NOMO-1 treated with DMSO at 0.1 percent for 48 hours (cell line): ENCODE measurements around the gene TRAM2.

ENCODE experiments used
- DNase-seq: peaks from one replicate; lab custom pipeline; 2025; ENCODE audit not compliant: unreplicated experiment; lab: John Stamatoyannopoulos, UW

The TRAM2 gene

DNA sequence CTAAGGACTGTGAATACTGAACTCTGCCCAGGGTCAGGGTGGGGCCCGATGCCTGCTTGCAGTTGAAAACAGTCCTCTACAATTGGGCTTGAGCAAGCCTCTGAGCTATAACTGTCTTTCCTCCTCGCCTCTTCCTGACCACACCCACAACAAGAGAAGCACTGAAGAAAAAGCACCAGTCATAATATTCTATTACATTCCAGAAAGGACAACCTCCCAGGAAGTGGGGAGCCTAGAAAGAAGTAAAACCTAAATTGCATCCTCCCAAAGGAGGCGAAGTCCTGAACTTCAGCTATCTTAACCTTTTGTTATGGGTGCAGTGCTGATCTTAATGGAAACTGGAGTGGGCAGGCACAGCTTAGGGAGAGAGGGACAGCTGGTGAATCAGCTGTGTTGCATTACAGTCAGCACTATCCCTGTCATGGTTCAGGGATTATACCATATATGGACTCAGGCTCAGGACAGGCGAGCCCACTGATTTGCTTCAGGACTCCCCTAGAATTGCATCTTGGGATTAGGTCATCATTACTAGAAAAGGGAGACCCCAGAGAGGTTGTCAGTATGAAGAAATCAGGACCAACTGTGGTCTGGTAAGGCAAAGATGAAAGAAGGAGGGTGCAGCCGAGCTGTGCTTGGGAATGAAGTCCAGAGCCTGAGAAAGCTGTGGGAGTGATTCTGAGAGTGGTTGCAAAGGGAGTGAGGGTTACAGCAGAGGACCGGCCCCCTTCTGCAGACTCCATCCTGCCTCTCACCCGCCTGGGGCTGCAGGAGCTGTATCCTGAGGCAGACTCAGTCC is 18.3 kb upstream of the TRAM2 start:
- DNase-seq: peak; percentile 76

- DNase-seq: no peak
Observed at GRCh38 chr6:52594221-52594620, 17.4 kb upstream of the TRAM2 start.

GRCh38 chr6:52591832-52592231 is 15.0 kb upstream of the TRAM2 start:
- no peak for DNase-seq

DNA sequence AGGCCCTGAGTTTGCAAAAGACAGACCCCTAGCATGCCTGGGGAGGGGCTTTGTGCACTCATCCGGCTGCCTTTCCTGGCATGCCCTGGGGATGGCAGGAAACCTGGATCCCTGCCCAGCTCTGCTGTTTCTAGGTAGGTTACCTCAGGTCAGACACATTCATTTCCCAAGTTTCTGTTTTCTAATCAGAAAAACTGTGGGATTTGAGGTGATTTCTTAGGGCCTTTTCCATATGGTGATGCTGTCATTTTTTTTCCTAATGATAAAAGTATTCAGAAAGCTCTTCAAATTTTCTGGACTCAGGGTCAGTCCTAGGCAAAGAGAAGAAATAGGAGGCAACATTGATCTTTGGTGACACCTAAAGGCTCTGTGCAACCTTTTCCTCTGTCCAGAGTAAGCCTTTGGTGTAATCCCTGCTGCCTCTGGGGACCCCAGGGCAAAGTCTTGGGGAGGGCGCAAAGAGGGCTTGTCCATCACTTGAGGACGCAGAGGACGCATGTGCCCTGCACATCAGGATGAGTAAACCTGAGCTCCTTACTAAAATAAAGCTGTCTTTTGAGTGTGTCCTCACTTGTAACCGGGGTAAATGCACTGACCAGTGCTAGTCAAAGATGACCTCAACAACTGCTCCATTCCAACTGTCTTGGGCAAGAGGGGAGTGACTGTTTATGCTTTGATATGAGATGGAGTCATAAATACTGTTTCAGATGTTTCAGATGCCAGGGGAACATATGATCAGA is 13.5 kb upstream of the TRAM2 start:
- no peak for DNase-seq

DNA sequence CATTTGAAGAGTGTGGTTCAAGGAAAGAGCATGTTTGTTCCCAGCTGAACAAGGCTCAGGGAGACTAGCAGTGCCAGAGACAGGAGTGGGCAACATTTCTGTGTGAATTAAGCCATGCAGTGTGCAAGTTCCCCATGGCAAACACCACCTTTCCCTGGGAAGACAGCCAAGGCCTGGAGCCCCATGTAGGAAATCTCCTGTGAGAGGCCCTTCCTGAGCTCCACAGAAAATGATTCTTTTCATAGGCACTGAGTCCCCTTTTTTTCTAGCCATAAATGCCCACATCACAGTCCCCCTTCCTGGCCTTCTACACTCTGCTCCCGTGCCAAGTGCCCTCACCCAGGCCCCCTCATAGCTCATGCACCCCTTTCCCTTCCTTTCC is 11.8 kb upstream of the TRAM2 start:
- DNase-seq: no peak

GRCh38 chr6:52588087-52588709 is 11.3 kb upstream of the TRAM2 start:
- DNase-seq: peak; percentile 3

GRCh38 chr6:52587001-52587400 is 10.1 kb upstream of the TRAM2 start:
- DNase-seq: no peak

- DNase-seq: no peak
Observed at GRCh38 chr6:52584203-52584602, 7.3 kb upstream of the TRAM2 start.

DNA sequence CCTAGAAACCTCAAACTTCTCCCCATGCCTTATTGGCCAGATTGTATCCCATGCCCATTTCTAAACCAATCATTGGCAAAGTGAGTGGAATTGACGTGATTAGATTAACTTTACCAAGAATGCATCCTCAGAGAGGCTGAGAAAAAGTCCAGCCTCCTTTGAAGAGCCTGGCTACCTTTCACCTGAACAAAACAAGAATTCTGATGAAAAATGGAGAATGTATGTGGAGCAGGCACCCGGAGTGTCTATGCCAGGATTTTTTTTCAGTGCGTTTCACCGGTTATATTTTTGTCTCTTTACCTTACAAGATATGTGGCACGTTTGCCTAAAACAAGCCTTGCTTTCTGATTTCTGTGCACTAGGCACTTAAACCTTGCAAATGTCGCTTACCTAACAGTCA is 6.1 kb upstream of the TRAM2 start:
- no peak for DNase-seq

DNA sequence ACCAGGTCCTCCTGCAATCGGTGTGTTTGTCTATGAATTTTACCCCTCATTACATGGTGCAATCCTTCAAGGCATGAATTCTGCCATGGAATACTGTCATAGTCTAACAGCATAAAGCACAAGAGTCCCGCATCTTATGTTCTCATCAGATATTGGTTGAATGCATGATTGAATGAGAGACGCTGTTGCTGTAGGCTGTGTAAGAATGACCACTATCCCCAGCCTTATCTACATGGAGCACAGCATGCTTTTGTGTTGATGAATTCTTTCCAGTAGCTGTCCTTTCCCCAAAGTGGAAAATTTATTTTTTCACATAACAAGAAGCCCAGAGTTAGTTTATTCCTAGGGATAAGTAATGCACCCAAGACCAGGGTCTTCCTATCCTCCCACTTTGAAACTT is 5.6 kb upstream of the TRAM2 start:
- no peak for DNase-seq

- no peak for DNase-seq
Observed at GRCh38 chr6:52580905-52581304, 4.0 kb upstream of the TRAM2 start.

- no peak for DNase-seq
Observed at GRCh38 chr6:52579006-52579660, 2.3 kb upstream of the TRAM2 start.

- peak; percentile 33 for DNase-seq
Observed at GRCh38 chr6:52577778-52578463, 1.1 kb upstream of the TRAM2 start.

DNA sequence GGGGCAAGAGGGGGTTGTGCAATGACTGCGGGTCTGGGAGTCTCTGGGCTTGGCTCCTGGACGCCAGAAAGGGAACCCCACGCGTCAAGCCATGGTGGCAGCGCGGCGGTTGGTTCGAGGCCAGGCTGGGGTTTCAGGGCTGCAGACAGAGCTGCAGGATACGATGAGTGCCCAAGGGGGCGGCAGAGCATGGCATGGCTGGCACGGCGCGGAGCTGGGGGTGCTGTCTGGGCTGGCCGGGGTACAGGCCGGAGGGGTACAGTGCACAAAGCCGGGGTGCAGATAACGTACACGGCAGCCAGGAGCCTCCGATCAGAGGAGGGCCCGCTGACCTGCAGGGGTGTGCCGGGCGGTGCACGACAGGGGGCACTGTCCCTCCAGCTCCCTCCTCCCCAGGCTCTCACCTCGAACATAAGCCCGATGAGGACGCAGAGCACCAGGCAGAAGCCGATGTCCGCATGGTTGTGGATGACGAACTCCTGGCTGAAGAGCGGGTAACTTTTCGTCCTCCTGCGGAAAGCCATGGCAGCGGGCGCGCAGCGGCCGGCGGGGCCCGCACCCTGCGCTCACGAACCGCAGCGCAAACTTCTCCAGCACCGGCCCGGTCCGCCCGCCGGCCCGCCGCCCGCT is 353 bp downstream of the TRAM2 start:
- peak; percentile 72 for DNase-seq

- DNase-seq: no peak
Observed at GRCh38 chr6:52576054-52576391, 837 bp downstream of the TRAM2 start.

GRCh38 chr6:52575502-52575892 is 1.4 kb downstream of the TRAM2 start:
- peak; percentile 2 for DNase-seq

DNA sequence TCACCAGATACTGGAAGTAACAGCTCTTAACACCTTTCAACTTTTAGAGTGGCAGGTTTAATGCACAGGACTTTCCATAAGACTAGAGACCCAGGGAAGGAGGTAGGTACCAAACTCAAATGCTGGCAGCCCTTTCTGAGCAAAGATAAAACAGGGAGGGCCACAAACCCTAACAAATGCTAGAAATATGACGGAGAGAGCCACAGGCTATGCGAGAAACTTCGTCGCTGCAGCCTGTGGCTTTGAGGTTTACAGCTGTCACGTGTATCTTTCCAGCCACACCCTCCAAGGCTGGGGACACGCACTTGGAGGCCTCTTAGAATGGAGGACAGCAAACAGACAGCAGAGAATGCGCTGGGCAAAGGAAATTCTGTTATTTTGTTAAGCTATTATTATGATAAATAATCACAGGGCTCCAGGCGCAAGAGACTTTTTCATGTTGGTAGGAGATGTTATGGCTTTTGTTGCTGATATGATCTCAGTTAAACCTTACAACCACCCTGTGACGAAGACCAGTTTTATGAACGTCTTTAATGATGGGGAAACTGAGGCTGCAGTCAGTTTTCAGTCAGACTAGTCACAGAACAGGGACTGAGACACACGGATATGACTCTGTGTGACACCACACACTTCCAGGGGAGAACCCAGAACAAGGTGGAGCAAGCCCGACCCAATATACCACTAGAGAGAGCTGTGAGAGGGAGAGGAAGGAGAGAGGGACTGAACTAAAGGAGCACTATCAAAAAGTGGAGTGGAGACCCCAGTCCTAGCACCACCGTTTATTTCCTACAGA is 2.0 kb downstream of the TRAM2 start:
- peak; percentile 59 for DNase-seq

DNA sequence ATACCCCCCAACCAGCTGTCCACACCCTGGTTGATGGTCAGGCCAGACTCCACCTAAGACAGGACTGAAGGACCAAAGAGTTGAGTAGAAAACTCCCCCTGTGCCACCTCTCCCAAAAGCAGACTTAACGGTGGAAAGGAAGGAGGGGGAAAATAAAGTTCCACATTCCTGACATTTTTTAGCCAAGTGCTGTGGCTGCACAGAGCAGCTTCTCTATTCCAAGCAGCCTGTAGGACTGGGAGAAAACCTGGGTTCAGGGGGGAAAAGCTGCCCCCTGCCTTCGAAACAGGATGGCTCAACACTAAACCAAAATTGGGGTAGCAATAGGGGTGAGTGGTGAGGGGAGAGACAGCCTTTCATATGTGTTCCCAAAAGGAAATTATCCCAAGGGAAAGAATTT is 3.6 kb downstream of the TRAM2 start:
- no peak for DNase-seq

DNA sequence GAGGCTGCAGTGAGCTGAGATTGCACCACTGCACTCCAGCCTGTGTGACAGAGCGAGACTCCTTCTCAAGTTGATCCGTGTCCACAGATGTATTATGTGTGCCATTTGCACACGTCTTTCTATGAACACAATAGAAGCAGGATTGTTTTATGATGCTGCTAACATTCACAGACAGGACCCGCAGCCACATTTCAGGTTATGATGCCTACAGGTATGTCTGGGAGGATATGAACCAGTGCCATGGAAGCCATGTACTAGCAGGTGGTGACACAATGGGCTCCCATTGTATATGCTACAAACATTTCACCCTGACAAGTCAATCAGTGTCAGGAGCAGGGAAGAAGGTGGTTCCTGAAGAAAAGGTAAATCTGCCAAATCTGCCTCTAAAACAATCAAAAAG is 4.3 kb downstream of the TRAM2 start:
- no peak for DNase-seq
